H1 (cell line): ENCODE data around the gene PLCB2. TPM values are rescaled to one million over a fixed set of nuclear protein-coding genes. Genes with fewer than 3 reads are reported as not detected.

Experiments
- CTCF ChIA-PET: fragments of 300-600 bp; sonication (Branson Sonifier 250); formaldehyde crosslinking; loops from one replicate; lab custom pipeline; 2021; ENCODE audit not compliant: partially characterized antibody; lab: Charles Lee
- POLR2A ChIA-PET: fragments of 300-600 bp; sonication (Branson Sonifier 250); formaldehyde crosslinking; loops from one replicate; lab custom pipeline; 2021; ENCODE audit warnings: inconsistent platforms; ENCODE audit not compliant: partially characterized antibody; lab: Charles Lee
- DNase-seq, 2 experiments: peaks; one replicate each; pipeline versions ENCODE4 v3.0.0 to v3.0.0-alpha.2; 2010 to 2022; ENCODE audit warnings: low spot score in 2 of 2, low read depth in 1 of 2, mixed read lengths in 1 of 2
- FAIRE-seq: peaks from 2 replicates; lab custom pipeline; 2011; peaks lifted over from hg19 to GRCh38; lab: Jason Lieb, UNC
- H2AFZ ChIP-seq: 2 replicates; pipeline ENCODE4 v1.8.1; 2012; ENCODE audit warnings: low read length, inconsistent platforms
- H2AK5ac ChIP-seq: 2 replicates; pipeline ENCODE4 v1.6.1; 2013; ENCODE audit warnings: low read depth, low read length
- H2BK120ac ChIP-seq: replicated peaks from 2 replicates; pipeline ENCODE3; 2013; ENCODE audit warnings: low read depth, low read length, inconsistent platforms
- H2BK12ac ChIP-seq: 2 replicates; pipeline ENCODE4 v1.6.1; 2013; ENCODE audit warnings: low read depth, low read length
- H2BK15ac ChIP-seq: 2 replicates; pipeline ENCODE4 v1.6.1; 2013; ENCODE audit warnings: low read length
- H2BK20ac ChIP-seq: 2 replicates; pipeline ENCODE4 v1.6.1; 2013; ENCODE audit warnings: low read length
- H2BK5ac ChIP-seq: 2 replicates; pipeline ENCODE4 v1.6.1; 2013; ENCODE audit warnings: low read depth, low read length
- H3K14ac ChIP-seq: 2 replicates; pipeline ENCODE4 v1.6.1; 2013; ENCODE audit warnings: inconsistent platforms; ENCODE audit not compliant: insufficient read length
- H3K18ac ChIP-seq: 2 replicates; pipeline ENCODE4 v1.6.1; 2013; ENCODE audit warnings: low read length; ENCODE audit errors: extremely low read depth
- H3K23ac ChIP-seq: 2 replicates; pipeline ENCODE4 v1.6.1; 2013; ENCODE audit warnings: inconsistent platforms; ENCODE audit not compliant: insufficient read length
- H3K23me2 ChIP-seq: 2 replicates; pipeline ENCODE4 v1.6.1; 2013; ENCODE audit warnings: low read depth, low read length
- H3K27ac ChIP-seq: 2 replicates; pipeline ENCODE4 v1.6.1; 2011; ENCODE audit warnings: low read depth, low read length, inconsistent platforms
- H3K27me3 ChIP-seq, 4 experiments: replicated peaks in 1 of 4; 1 replicate in 1 of 4; 2 replicates in 3 of 4; pipeline versions ENCODE4 v1.6.1 to v1.8.1; 2011 to 2013; ENCODE audit warnings: low read length in 3 of 4, mild to moderate bottlenecking in 3 of 4, inconsistent platforms in 2 of 4, mixed read lengths in 2 of 4, moderate library complexity in 1 of 4; ENCODE audit not compliant: control insufficient read depth in 3 of 4, insufficient read depth in 3 of 4; ENCODE audit errors: extremely low read depth in 1 of 4
- H3K36me3 ChIP-seq, 4 experiments: 2 replicates each; pipeline versions ENCODE4 v1.6.1 to v1.8.1; 2011 to 2013; ENCODE audit warnings: mild to moderate bottlenecking in 4 of 4, low read length in 3 of 4, moderate library complexity in 2 of 4, control low read depth in 1 of 4, inconsistent platforms in 1 of 4; ENCODE audit not compliant: insufficient read depth in 4 of 4, control insufficient read depth in 2 of 4
- H3K4ac ChIP-seq: replicated peaks from 2 replicates; pipeline ENCODE3; 2013; ENCODE audit warnings: low read length, low read depth, mixed read lengths, inconsistent platforms; ENCODE audit not compliant: insufficient read length
- H3K4me1 ChIP-seq, 4 experiments: replicated peaks in 1 of 4; 1 replicate in 1 of 4; 2 replicates in 3 of 4; pipeline versions ENCODE4 v1.6.1 to v1.8.1; 2011 to 2013; ENCODE audit warnings: low read length in 3 of 4, inconsistent platforms in 2 of 4, mixed read lengths in 1 of 4; ENCODE audit not compliant: insufficient read depth in 4 of 4, control insufficient read depth in 3 of 4
- H3K4me2 ChIP-seq, 2 experiments: 2 replicates each; pipeline versions ENCODE4 v1.6.1 to v1.8.1; 2011 to 2013; ENCODE audit warnings: low read depth in 2 of 2, low read length in 2 of 2, control low read depth in 1 of 2, inconsistent platforms in 1 of 2, mild to moderate bottlenecking in 1 of 2; ENCODE audit not compliant: insufficient read depth in 1 of 2
- H3K4me3 ChIP-seq, 4 experiments: fragments of 200-600, 300-600 bp in 1 of 4; sonication (generic), shearing (Covaris generic), sonication (Bioruptor Twin) in 1 of 4; 2 replicates each; pipeline versions ENCODE4 v1.5.1 to v1.8.1; 2011 to 2016; ENCODE audit warnings: low read length in 4 of 4, low read depth in 3 of 4, control low read depth in 2 of 4, inconsistent platforms in 2 of 4, mild to moderate bottlenecking in 2 of 4, mixed read lengths in 1 of 4, moderate library complexity in 1 of 4; ENCODE audit not compliant: insufficient read depth in 2 of 4; ENCODE audit errors: extremely low read depth in 1 of 4
- H3K56ac ChIP-seq: replicated peaks from 2 replicates; pipeline ENCODE3; 2013; ENCODE audit warnings: low read depth, mild to moderate bottlenecking, mixed read lengths, low read length, inconsistent platforms; ENCODE audit not compliant: insufficient read length
- H3K79me1 ChIP-seq: 2 replicates; pipeline ENCODE4 v1.6.1; 2013; ENCODE audit warnings: low read depth, low read length, control low read depth
- H3K79me2 ChIP-seq, 2 experiments: 2 replicates each; pipeline versions ENCODE4 v1.6.1 to v1.8.1; 2012 to 2013; ENCODE audit warnings: low read length in 2 of 2, mild to moderate bottlenecking in 2 of 2, inconsistent platforms in 1 of 2; ENCODE audit not compliant: insufficient read depth in 2 of 2, control insufficient read depth in 1 of 2
- H3K9ac ChIP-seq, 4 experiments: replicated peaks in 1 of 4; 1 replicate in 1 of 4; 2 replicates in 3 of 4; pipeline versions ENCODE4 v1.6.1 to v1.8.1; 2011 to 2013; ENCODE audit warnings: low read depth in 3 of 4, low read length in 3 of 4, control low read depth in 2 of 4, mild to moderate bottlenecking in 2 of 4, moderate library complexity in 2 of 4, inconsistent platforms in 1 of 4; ENCODE audit errors: extremely low read depth in 1 of 4
- H3K9me3 ChIP-seq, 2 experiments: 2 replicates each; pipeline versions ENCODE4 v1.6.1 to v1.8.1; 2012 to 2013; ENCODE audit warnings: mild to moderate bottlenecking in 2 of 2, moderate library complexity in 2 of 2, control low read depth in 1 of 2, inconsistent platforms in 1 of 2, low read depth in 1 of 2, low read length in 1 of 2, mixed read lengths in 1 of 2; ENCODE audit not compliant: insufficient read depth in 2 of 2
- H4K20me1 ChIP-seq, 2 experiments: replicated peaks in 1 of 2; 2 replicates each; pipeline versions ENCODE3 to v1.8.1; 2011 to 2013; ENCODE audit warnings: inconsistent platforms in 2 of 2, low read length in 2 of 2, mild to moderate bottlenecking in 1 of 2; ENCODE audit not compliant: insufficient read depth in 2 of 2, control insufficient read depth in 1 of 2
- H4K5ac ChIP-seq: 2 replicates; pipeline ENCODE4 v1.6.1; 2013; ENCODE audit warnings: low read length, low read depth, mixed read lengths, inconsistent platforms; ENCODE audit not compliant: insufficient read length
- H4K8ac ChIP-seq: 2 replicates; pipeline ENCODE4 v1.8.0; 2013; ENCODE audit warnings: mild to moderate bottlenecking, moderate library complexity, low read length, inconsistent platforms; ENCODE audit not compliant: insufficient read depth; ENCODE audit errors: extremely low read depth
- H4K91ac ChIP-seq: replicated peaks from 2 replicates; pipeline ENCODE3; 2013; ENCODE audit warnings: low read length, mixed read lengths, inconsistent platforms; ENCODE audit not compliant: insufficient read length
- ASH2L ChIP-seq: fragments of 200-600, 300-600 bp; sonication (generic); IDR thresholded peaks from one replicate; pipeline ENCODE4 v1.7.1; 2017; ENCODE audit warnings: low read length
- BRCA1 ChIP-seq: IDR thresholded peaks from 2 replicates; pipeline ENCODE4 v1.6.1; 2012; ENCODE audit warnings: low read depth, low read length, improper control_type of control experiment
- CEBPB ChIP-seq: IDR thresholded peaks from 2 replicates; pipeline ENCODE4 v1.6.1; 2012; ENCODE audit warnings: low read depth, low read length
- HDAC2 ChIP-seq, 2 experiments: fragments of 300-600 bp in 1 of 2; sonication (generic) in 1 of 2; IDR thresholded peaks; 2 replicates each; pipeline ENCODE4 v1.6.1; 2011 to 2012; ENCODE audit warnings: low read depth in 2 of 2, low read length in 2 of 2, mild to moderate bottlenecking in 2 of 2, moderate library complexity in 2 of 2, borderline replicate concordance in 1 of 2, inconsistent platforms in 1 of 2
- POLR2AphosphoS5 ChIP-seq: IDR thresholded peaks from 2 replicates; pipeline ENCODE4 v1.6.1; 2011; ENCODE audit warnings: low read depth, low read length
- RXRA ChIP-seq: IDR thresholded peaks from 2 replicates; pipeline ENCODE4 v1.6.1; 2011; ENCODE audit warnings: low read depth, mild to moderate bottlenecking, low read length, moderate library complexity; ENCODE audit not compliant: insufficient read depth
- SP4 ChIP-seq: IDR thresholded peaks from 2 replicates; pipeline ENCODE4 v1.6.1; 2012; ENCODE audit warnings: low read length, inconsistent platforms
- TAF1 ChIP-seq: IDR thresholded peaks from 2 replicates; pipeline ENCODE4 v1.6.1; 2011; ENCODE audit warnings: mild to moderate bottlenecking, low read depth, low read length
- WGBS, 2 experiments: shearing (Covaris generic) in 1 of 2; methylation state at CpG; one replicate each; pipeline versions ENCODE4 v1.1.6 to v1.1.7; 2013 to 2015; ENCODE audit warnings: low lambda C conversion rate in 2 of 2, mixed read lengths in 2 of 2, inconsistent platforms in 1 of 2, low coverage in 1 of 2, missing lambda C conversion rate in 1 of 2; ENCODE audit not compliant: insufficient replicate concordance in 2 of 2, insufficient coverage in 1 of 2, insufficient read length in 1 of 2; ENCODE audit errors: extremely low coverage in 1 of 2, missing lambda C conversion rate in 1 of 2; 5-methylcytosine and 5-hydroxymethylcytosine counted together
- polyA plus RNA-seq, 7 experiments: library from polyadenylated mRNA; depleted of rRNA in 3 of 7; stranded (reverse) in 5 of 7; unstranded in 2 of 7; fragments of >200 nt in 5 of 7; fragments of 200-250 nt in 2 of 7; gene quantifications; 1 replicate in 5 of 7; 2 replicates in 1 of 7; 4 replicates in 1 of 7; pipeline versions ENCODE4 v1.2.1 to v1.2.3, GENCODE V29; 2011 to 2013; ENCODE audit warnings: missing spikeins in 2 of 7, mixed read lengths in 2 of 7
- total RNA-seq: library from RNA; stranded (reverse); fragmentation: NEBNext Ultra II Directional; extraction: Animal tissue kit (Norgen Biotek cat#: 25700); gene quantifications from 2 replicates; pipeline ENCODE4 v1.2.1, GENCODE V29; 2021

Gene PLCB2
- total and polyA plus RNA-seq, 2 of the 8 experiments (the other 6 are each of a cell fraction or from before 2014, with no cell fraction given), result 7.2 to 8.4 TPM

- H2BK15ac ChIP-seq, result no peak overlapping the region
- H3K4me1 ChIP-seq, result peaks cover 0 to 4% (median under 1%) of the 10 kb centered on the region in 4 experiments; a peak in 4 of 7 replicates
- no peak overlapping the region for H3K27ac ChIP-seq
- H2AK5ac ChIP-seq, result no peak overlapping the region
- WGBS, 2 experiments, result 86% methylated on average over 10 of the region's 10 CpGs; no CpG with 5 or more reads in 1 of the 2 experiments
- no peak overlapping the region for H3K4ac ChIP-seq
- no peak overlapping the region for H4K8ac ChIP-seq
- H3K4me2 ChIP-seq, result no peak overlapping the region
- H3K56ac ChIP-seq, result no peak overlapping the region
- H3K23ac ChIP-seq, result no peak overlapping the region
- no peak overlapping the region for H4K5ac ChIP-seq
- H2BK5ac ChIP-seq, result no peak overlapping the region
- no peaks in the 10 kb centered on the region for H4K20me1 ChIP-seq
- H3K79me2 ChIP-seq, result no peaks in the 10 kb centered on the region
- DNase-seq, result no peak
- no peak overlapping the region for H2BK12ac ChIP-seq
- no peak overlapping the region for H3K4me3 ChIP-seq
- H4K91ac ChIP-seq, result no peak overlapping the region
- H2BK120ac ChIP-seq, result no peak overlapping the region
- H3K36me3 ChIP-seq, result peaks cover 0 to 6% (median 0%) of the 10 kb centered on the region in 4 experiments; a peak in 2 of 8 replicates
- H3K23me2 ChIP-seq, result no peaks in the 10 kb centered on the region
- H3K79me1 ChIP-seq, result no peaks in the 10 kb centered on the region
- H2BK20ac ChIP-seq, result no peak overlapping the region
- H3K14ac ChIP-seq, result no peak overlapping the region
- H3K18ac ChIP-seq, result no peak overlapping the region
- CTCF ChIA-PET, result interaction anchor here (1.2 to 46.3 kb wide), 5 partner anchors 2 to 73 kb away, joined by 4 to 1340 read pairs (median 538); partner anchors contain the start of gene PAK6
- H2AFZ ChIP-seq, result no peak overlapping the region
- H3K9ac ChIP-seq, result no peak overlapping the region
- TF ChIP-seq CEBPB (no peak), ASH2L (no peak), TAF1 (no peak), BRCA1 (no peak), RXRA (no peak), HDAC2 (IDR thresholded peaks at IDR 0.05; ENCODE audit: borderline replicate concordance in 1 of 2, low read depth in 2 of 2, low read length in 2 of 2) (no peak), POLR2AphosphoS5 (no peak), SP4 (no peak)
- TF ChIP-seq, all 59 proteins: peak for 0
- POLR2A ChIA-PET, result interaction anchor here (1.2 to 2.5 kb wide), 4 partner anchors 12 to 35 kb away, joined by 4 to 9 read pairs (median 4); partner anchors contain the start of gene PAK6
- H3K27me3 ChIP-seq, result no peaks in the 10 kb centered on the region
- no peak for FAIRE-seq
- no peaks in the 10 kb centered on the region for H3K9me3 ChIP-seq
These were observed 42.4 kb downstream of the PLCB2 start for GRCh38 chr15:40265355-40265754.
